ENCODE data around the gene MYMK.

Gene MYMK

DNA sequence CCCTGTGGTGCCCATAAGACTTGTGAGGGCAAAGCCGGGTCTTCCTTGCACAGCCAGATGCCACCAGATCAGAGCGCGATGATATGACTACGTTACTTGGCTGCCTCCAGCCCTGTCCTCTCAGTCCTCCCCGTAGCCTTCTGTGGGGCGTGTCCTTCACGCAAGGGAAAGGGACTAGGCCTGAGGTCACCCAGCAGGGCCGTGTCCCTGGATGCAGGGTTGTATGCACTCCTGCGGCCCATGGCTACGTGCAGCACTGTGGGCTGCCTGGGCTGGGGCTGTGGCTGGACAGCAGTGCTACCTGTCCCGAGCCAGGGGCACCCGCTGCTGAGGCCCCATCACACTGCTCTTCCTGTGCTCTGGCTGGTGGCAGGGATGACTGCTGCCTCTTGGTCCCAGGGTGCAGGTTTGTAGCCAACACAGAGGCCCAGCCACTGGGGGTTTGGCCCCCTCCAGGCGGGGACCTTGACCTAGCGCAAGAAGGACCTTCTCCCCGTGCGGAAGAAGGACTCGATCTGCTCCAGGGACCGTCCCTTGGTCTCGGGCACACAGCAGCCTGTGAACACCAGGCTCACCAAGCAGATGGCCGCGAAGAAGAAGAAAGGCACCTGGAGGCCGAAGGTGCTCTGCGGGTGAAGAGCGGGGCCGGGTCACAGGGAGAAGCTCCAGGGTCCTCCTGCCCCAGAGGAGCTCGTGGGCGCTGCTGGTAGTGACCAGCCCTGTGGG is 53.0 kb downstream of the MYMK start:
- DNase-seq (ENCODE audit: low spot score), result no peak

DNA sequence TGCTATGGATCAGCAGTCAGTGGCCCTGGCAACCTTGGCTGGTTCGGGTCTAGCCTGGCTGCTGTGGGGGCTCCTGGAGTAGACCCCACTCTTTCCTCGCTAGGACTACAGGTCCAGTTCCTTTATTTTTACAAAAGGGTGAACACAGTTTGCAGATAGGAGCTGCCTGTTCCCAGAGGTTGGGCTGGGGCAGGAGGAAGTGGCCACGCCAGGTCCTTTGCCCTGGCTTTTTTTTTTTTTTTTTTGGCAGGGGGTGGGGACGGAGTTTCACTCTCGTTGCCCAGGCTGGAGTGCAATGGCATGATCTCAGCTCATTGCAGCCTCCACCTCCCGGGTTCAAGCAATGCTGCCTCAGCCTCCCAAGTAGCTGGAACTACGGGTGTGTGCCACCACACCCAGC is 53.8 kb downstream of the MYMK start:
- H3K27ac ChIP-seq, result no peak overlapping the region
- no peak for DNase-seq (ENCODE audit: low spot score)
- TF ChIP-seq, protein P1, sequence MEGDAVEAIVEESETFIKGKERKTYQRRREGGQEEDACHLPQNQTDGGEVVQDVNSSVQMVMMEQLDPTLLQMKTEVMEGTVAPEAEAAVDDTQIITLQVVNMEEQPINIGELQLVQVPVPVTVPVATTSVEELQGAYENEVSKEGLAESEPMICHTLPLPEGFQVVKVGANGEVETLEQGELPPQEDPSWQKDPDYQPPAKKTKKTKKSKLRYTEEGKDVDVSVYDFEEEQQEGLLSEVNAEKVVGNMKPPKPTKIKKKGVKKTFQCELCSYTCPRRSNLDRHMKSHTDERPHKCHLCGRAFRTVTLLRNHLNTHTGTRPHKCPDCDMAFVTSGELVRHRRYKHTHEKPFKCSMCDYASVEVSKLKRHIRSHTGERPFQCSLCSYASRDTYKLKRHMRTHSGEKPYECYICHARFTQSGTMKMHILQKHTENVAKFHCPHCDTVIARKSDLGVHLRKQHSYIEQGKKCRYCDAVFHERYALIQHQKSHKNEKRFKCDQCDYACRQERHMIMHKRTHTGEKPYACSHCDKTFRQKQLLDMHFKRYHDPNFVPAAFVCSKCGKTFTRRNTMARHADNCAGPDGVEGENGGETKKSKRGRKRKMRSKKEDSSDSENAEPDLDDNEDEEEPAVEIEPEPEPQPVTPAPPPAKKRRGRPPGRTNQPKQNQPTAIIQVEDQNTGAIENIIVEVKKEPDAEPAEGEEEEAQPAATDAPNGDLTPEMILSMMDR (IDR thresholded peaks at IDR 0.05), result no peak
- no peak overlapping the region for H3K4me3 ChIP-seq

More for the DNA sequence above, 53.0 kb downstream of the MYMK start:
- Histone ChIP-seq H3K4me3 (no peak overlapping the region), H3K27ac (no peak overlapping the region)
- TF ChIP-seq, protein P1 (IDR thresholded peaks at IDR 0.05), result no peak

DNA sequence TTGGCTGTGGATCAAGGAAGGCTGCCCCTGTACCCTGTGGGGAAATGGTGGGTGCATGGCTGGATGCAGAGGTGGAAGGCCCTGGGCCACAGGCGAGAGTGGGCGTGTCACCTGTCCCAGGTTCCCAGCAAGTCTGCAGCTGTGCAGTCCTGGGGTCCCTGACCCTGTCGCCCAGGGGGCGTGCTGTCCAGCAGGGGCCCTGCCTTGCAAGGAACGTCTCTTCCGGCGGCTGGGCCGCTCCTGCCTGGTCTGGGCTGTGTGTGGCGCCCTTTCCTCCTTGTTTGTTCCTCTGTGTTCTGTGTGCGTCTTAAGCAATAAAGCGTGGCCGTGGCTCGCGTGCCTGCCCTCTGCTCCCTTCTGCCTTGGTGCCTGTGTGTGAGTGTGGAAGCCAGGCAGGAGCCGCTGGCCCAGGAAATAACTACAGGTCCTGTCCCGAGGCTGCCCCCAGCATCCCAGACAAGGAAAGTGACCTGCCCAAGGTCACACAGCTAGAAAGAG is 54.3 kb downstream of the MYMK start:
- H3K4me3 ChIP-seq, result no peak overlapping the region
- TF ChIP-seq, protein P1 (IDR thresholded peaks at IDR 0.05), result no peak
- no peak overlapping the region for H3K27ac ChIP-seq
- DNase-seq (ENCODE audit: low spot score), result no peak

DNA sequence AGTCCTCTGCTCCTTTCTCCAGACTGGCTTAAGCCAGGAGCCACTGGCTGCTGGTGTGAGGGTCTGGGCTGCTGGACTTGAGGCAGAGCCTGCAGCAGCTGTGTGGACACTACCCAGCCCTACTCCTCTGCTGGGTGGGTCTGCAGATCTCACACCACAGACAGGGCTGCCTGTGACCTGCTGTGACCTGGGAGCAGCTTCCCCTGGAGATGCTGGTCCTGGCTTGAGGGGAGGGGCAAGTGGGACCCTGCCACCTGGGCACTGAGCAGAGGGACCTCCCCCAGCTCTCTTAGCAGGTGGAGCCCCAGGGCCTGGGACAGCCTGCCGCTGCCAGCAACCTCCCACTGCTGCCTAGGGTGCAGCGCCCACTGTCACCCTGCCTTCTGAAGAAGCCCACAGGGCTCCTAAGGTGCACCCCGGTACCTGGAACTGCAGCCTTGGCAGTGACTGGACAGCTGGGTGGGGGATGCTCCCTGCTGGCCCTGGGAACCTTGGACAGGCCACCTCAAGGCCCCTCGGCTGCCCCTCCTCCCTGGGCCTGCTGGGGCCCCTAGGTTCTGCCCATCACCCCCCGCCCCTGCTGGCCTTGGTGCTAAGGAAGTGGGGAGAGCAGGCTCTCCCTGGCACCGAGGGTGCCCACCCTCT is 55.9 kb downstream of the MYMK start:
- no peak for DNase-seq (ENCODE audit: low spot score)
- TF ChIP-seq, protein P1 (IDR thresholded peaks at IDR 0.05), result no peak
- H3K27ac ChIP-seq, result no peak overlapping the region
- no peak overlapping the region for H3K4me3 ChIP-seq

DNA sequence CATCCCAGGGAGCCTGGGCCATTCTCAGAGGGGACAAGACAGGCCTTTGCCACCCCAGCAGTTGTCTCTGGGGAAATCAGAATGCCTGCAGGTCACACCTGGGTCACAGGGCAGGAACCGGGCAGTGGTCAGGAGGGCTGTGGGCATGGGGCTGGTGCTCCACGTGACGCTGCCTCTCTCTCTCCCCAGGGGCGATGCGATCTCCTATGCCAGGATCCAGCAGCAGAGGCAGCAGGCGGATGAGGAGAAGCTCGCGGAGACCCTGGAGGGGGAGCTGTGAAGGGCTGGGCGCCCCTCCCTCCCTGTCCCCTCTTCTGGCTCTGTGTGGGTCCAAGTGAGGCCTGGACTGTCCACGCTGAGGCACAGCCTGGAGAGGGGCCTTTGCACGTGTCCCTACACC is 56.4 kb downstream of the MYMK start:
- H3K27ac ChIP-seq, result no peak overlapping the region
- no peak for DNase-seq (ENCODE audit: low spot score)
- TF ChIP-seq, protein P1 (IDR thresholded peaks at IDR 0.05), result no peak
- no peak overlapping the region for H3K4me3 ChIP-seq

DNA sequence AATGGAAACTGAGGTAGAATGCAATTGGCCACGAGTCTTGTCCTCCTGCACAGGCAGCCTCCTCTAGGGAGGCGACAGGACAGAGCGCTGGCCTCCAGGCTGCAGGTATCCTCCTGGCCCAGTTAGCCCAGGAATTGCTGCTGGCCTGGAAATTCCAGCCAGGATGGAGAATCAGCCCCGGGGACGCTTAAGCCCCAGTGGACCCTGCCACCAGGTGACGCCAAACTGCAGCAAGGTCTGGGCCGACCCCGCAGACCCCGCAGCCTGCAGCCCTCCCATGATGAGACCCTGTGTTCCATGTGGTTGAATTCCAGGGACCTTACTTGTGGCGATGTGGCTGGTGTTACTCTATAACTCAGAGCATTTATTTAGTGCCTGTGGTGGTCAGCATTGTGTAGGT is 57.7 kb downstream of the MYMK start:
- H3K27ac ChIP-seq, result no peak overlapping the region
- H3K4me3 ChIP-seq, result no peak overlapping the region
- TF ChIP-seq, protein P1 (IDR thresholded peaks at IDR 0.05), result no peak
- DNase-seq (ENCODE audit: low spot score), result no peak

DNA sequence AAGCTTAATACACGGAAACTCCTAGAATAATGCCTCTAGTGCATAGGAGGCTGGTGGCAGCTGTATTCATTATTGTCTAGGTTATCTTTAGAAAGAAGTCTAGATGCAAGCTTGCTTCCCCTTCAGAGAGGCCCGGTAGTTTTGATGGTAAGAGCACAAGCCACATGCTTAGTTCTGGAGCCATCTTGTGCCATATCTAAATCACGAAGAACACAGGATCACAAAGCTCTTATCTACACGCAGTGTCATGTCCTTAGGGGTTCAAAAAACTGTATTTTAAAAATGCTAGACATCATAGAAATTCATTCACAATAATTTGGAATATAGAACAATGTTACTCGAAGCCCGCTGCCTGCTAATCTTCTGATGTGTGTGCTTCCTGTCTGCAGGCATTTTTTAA is 58.8 kb downstream of the MYMK start:
- H3K4me3 ChIP-seq, result no peak overlapping the region
- DNase-seq (ENCODE audit: low spot score), result no peak
- no peak overlapping the region for H3K27ac ChIP-seq
- TF ChIP-seq, protein P1 (IDR thresholded peaks at IDR 0.05), result no peak

All from coronary artery (tissue), 2 donors.